Activated CD4-positive, CD25-positive, alpha-beta regulatory T cell treated with anti-CD3 and anti-CD28 coated beads, Interleukin-2, amount 50 U/mL, for 72 hours (primary cell): ENCODE data around the gene CLMP.

ENCODE experiments used
- DNase-seq: peaks from one replicate; pipeline ENCODE4 v3.0.0; 2021

Gene CLMP

DNA sequence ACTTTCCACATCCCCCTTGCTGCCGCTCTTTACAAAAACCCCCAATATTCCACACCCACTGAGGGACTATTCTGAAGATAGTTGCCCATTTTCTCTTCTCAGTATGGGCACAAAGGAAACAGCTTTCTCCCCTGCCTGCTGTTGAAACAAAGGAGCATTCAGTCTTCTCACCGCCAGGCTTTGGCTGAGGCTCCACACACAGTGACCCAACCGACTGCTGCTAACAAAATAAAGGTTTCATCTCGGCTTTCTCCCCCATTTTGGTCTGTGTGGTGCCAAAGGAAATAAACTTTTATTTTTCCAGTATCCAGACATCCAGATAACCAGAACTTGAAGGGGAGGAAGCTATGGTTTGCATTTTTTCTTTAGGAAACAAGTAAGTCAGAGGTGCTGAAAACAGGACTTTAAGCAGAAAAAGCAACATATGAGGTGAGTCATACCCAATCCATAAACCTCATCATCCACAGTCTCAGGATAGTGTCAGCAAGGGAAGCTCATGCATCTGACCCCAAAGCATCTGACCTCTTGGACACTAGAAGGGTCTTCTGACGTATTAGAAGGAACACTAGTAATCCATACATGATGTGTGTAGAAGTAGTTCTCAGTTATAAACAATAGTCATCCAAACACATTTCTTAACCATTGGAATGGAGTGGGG lies 6.4 kb downstream of the CLMP start:
- no peak for DNase-seq

DNA sequence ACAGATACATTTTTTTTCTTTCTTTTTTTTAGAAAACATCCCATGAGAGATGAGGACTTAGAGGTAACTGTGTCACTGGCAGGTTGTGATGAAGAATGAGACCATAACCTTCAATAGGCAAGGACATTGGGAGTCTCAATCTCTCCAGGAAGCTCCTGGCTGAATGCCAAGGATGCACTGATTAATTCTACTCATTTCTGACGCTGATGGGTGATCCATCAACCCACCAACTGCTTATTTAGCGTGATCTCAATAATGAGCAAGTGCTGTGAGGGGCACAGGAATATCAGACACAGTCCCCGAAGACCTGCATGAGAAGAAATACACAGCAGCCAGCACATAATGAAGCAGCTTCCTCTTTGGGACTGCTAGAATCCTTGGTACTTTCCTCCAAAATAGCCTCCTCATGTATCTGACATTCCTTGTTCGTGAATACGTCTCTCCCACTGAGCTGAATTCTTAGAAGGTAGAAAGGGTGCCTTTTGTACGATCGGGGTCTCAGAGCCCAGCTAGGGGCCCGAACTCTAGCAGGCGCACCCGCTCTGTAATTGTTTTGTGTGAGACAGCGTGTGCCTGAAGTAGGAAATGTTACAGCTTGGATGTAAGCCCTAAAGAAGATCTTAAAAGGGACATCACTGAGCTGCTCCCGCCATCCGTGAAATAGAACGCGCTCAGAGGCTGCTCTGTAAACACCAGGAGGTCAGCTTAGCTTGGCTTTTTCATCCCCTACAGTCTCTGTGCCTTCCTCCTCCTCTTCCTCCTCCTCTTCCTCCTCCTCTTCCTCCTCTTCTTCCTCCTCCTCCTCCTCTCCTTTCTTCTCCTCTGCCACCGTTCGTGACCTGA lies 7.2 kb downstream of the CLMP start:
- no peak for DNase-seq

DNA sequence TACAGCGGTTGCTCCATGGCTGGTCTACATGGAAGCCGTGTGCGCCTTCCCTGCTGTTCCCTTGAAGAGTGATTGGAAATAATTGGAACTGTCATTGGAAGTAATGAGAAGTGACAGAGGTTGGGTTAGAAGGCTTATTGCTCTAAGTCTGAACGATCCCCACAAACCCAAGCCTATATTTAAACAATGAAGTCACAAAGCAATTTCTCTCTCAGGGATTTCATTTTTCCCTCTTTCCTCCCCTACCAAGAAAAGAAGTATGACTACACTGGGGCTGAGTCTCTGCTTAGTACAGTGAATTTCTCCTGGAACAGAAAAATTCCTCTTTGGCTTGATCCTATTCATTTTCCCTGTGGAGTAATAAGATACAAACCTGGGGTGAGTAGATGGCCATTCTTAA lies 7.8 kb downstream of the CLMP start:
- DNase-seq = no peak

DNA sequence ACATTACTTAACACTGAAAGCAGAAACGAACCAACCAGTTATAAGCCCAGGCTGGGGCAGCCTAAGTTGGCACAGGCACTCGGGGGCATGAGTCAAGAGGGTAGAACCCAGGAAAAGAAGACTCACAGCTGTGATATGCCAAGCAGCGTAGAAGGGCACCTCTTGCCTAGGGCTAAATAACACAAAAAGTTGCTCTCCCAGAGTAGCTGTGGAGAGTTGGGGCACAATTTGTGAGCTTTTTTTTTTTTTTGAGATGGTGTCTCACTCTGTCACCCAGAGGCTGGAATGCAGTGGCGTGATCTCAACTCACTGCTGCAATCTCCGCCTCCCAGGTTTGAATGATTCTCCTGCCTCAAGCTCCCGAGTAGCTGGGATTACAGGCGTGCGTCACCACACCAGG lies 8.8 kb downstream of the CLMP start:
- DNase-seq = no peak

DNA sequence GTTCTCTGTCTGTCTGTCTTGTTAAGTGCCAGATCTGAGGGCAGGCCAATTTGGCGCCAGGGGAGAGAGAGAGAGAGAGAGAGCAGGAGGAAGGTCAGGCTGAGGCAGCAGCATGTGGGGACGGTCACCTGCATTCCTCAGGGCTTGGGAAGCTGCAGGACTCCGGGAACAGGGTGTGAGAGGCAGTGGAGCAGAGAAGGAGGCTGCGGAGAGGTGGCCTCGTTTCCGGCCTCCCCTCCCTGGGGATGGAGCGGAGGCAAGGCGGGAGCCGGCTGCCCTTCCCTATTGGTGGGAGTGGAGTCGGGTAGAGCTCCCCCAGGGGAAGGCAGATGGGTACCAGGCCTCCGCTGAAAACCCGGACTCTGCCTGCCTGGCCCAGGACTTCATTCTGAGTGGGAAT lies 9.7 kb downstream of the CLMP start:
- no peak for DNase-seq

DNA sequence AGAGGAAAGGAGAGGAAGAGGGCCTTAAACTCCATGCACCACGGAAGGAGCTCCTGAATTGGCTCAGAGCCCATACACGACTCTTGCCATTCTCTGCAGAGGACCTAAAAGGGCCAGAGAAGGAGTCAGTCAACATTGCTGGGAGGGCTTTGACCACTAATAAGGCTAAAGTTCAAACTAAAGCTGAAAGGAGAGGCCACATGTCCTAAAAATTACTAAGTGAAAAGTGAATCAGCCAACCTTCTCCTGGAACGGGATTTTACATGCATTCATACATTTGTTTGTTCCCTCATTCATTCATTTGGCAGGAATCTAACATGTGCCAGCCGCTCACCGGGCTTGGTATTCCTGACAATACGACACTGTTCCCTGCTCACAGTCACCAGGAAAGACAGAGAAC lies 10.5 kb downstream of the CLMP start:
- no peak for DNase-seq

DNA sequence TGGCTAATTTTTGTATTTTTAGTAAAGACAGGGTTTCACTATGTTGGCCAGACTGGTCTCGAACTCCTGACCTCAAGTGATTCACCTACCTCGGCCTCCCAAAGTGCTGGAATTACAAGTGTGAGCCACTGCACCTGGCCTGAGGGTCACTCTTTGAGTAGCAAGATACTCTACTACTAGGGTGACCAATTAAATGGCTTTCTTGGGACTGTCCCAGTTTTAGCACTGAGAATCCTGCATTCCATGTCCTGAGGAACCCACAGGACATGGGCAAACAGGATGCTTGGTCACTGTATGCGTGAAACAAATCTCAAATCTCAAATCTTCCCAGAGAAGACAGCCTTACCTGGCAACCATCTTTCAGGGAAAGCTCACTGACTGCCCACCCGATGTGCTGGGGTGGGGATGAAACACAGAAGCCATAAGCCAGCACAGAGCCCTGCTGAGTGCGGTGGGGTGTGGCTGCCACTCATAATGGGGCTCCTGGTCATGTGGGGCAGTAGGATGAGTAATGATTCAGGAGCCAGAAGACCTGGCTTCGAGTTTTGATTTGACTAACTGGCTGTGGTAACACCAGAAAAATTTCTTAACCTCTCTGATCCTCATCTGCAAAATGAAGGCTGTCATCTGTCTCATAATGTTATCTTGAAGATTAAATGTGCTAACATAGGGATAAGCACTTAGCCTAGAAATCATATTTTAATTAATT lies 11.5 kb downstream of the CLMP start:
- no peak for DNase-seq

DNA sequence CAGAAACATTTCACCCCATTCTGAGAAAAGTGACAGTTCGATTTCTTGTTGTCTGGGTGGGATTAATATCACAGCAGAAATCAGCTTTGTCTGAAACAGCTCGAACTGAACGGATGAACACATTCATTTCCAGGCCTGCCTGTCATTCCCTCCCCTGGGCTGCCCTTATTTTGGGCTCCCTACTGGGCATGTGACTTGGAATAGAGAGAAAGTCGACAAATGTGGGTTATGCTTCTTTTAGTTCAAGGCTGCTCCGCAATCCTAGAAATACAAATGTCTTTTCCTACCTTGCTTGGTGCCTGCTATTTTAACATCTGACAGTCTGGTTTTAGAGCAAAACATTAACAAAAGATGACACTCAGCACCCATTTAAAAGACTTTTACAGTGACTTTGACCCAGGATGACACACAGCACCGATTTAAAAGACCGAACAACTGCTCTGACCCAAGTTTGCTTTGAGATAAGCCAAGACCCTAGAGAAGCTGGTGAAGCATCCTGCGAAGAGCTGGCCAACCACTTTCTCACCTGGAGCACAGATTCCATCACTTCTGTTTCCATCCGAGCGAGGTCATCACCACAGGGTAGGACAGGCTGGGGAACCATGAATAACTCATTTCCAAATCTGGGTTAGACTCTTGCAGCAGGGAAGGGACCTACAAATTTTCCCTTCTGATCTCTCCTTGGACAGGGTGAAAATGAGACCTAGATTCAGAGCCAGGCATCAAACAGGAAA lies 13.1 kb downstream of the CLMP start:
- no peak for DNase-seq

DNA sequence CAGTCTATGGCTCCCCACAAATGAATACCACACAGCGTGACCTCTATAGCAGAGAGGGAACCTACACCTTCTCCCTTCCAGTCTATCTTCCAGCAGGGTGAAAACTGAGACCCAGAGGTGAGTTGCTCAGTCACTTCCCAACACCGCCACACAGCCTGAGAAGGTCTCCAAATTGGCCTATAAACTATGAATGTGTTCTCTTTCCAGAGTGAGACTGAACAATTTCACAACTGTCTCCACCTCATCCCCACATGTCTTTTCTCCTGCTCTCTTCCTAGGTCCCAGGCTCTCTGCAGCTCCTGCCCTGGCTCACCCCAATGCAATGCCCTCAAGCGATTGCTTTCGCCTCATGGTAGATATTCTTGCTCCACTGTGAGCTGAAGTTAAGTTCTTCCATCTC lies 14.0 kb downstream of the CLMP start:
- no peak for DNase-seq

DNA sequence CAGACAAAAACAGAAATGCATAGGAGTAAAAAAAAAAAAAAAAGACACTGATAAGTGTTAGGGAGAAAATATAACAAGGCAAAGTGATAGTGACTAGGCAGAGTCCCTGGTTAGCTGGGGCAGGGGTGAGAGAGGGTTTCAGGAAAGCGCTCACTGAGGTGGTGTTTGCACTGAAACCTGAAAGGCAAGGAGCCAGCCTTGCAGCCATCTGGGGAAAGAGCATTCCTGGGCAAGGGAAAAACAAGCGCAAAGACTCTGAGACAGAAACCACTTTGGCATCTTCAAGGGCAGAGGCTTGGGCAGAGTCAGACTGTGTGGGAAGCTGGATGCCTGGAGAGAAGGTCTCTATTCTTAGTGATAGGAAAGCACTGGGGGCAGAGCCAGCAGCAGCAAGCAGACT lies 14.5 kb downstream of the CLMP start:
- DNase-seq = no peak

DNA sequence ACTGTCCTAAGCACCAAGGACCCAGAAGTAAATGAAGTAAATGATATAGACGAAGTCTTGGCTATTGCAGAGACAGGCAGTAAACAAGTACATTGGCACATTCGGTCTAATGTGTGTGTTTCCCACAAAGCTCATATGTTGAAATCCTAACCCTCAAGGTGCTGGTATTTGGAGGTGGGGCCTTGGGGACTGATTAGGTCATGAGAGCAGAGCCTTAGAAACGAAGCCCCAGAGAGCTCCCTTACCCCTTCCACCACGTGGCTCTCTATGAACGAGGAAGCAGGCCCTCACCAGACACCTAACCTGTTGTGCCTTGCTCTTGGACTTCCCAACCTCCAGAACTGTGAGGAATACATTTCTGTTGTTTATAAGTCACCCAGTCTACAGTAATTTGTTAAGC lies 14.9 kb downstream of the CLMP start:
- DNase-seq = no peak

DNA sequence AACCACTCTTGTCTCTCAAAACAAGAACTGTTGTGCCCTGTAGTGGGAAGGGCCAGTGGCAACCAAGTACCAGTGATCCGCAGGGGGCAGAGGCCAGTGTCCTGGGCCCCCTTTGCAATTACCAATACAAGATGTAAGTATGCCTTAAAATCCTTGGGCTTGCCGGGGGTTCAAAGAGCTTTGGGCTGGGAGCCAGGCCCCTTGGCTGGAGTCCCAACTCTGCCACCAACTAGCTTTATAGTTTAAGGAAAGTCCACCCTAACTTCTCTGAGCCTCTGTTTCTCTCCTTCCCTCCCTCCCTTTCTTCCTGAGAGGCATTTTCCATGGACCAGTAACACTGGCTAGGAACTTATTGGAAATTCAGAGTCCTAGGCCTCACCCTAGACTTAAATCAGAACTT lies 15.5 kb downstream of the CLMP start:
- no peak for DNase-seq

DNA sequence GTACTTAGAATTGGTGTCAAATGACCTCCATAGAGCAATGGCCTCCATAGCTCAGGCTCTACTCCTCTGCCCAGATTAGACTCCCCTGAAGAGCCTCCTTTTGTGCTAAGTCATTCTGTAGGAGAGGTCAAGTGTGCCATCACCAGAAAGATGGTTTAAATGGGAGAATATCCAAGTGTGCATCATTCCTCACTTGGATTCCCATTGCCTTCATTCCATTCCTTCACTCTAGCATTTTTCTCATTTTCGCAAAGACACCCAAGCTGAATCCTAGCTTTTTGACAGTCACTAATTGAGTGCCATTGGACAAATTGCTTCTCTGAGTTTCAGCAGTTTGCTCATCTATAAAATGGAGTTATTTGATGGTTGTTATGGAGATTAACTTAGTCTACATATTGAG lies 16.9 kb downstream of the CLMP start:
- DNase-seq = no peak

DNA sequence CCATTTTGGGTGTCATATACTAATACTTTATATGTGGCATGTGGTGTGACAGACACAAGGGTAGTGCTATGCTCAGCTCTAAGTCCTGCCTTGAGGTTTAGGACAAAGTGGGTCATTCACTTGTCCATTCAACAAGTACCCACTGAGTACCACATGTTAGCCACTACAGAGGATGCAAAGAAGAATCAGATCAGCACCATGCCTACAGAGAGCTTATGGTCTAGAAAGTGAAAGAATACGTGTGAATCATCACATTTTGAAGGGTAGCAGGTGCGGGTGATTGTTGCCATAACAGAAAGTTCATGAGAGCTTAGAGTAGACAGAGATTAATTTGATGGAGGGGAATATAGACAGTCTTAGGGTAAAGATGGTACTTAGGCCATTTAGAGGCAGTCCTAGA lies 18.3 kb downstream of the CLMP start:
- no peak for DNase-seq

DNA sequence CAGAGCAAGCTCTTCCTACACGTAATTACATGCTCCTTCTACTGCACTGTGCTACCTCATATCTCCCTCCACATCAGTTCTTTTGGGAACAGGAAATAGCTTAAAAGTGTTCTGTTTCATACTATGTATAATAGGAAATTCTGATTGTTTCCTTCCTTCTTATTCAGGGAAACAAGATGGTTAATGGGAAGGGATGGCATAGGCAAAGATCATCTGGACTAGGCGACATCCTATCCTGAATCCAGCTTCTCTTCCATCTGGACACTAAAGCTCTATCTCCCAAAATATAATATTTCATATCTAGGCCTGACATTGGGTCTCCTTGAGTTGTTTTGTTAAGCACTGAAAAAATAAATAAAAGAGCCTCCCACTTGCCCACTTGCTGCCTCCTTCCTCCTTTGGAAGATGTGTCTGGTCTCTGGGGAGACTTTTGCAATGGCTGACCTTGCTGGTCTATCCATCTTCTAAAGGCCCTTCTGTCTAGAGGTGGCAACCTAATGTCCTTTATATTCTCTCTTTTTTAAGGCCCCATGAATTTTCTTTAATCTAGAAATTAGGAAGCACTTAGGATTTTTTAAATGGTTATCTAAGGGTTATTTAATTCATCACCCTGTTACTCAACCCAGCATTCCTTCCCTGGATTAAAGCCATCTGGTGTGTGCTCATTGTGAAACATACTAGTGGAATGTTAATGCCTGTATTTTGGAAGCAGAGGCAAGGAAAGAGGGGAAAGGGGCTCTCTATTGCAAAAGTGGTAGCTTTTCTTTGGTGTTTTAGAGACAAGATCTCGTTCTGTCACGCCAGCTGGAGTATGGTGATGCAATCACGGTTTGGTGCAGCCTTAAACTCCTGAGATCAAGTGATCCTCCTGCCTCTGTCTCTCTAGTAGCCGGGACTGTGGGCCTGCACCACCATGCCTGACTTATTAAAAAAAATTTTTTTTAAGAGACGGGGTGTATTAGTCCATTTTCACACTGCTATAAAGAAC lies 20.6 kb downstream of the CLMP start:
- no peak for DNase-seq

DNA sequence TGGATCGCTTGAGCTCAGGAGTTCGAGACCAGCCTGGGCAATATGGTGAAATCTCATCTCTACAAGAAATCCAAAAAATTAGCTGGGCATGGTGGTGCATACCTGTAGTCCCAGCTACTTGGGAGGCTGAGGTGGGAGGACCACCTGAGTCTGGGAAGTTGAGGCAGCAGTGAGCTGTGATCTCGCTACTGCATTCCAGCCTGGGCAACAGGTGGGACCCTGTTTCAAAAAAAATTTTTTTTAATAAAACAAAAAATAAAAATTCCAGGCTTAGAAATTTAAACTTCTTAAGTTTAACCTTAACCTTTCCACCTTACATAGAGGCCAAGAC lies 21.2 kb downstream of the CLMP start:
- no peak for DNase-seq

DNA sequence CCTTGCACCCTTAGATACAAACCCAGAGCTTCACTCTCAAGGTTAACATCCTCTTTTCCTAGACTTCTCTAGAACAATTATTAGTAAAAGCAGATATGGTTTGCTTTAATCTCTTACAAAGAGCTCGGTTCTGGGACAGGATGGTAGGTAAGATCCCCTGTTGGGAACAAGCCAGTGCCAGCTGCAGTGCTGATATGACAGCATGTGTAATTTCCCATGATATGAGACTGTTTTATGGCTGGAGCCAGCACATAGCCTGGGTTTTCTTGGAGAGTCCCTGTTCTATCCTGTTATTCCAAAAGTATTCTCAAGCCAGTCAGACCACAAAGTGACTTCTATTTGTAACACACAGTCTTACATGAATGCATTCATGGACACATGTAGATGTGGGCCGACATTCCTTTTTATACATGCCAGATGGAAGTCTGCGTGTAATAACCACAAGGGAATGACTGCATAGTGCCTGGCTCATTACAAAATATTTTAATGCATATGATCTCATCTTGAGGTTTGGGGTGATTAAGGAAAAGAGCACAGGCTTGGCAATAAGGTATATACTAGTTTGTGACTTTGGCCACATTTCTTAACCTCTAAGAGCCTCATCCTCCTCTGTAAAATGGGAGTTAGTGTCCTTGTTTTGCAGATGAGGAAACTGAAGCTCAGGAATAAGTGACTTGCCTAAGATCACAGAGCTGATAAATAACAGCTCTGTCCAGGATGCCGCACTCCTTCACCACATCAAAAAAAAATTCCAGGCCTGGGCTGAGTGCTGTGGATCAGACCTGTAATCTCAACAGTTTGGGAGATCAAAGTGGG lies 21.8 kb downstream of the CLMP start:
- no peak for DNase-seq

DNA sequence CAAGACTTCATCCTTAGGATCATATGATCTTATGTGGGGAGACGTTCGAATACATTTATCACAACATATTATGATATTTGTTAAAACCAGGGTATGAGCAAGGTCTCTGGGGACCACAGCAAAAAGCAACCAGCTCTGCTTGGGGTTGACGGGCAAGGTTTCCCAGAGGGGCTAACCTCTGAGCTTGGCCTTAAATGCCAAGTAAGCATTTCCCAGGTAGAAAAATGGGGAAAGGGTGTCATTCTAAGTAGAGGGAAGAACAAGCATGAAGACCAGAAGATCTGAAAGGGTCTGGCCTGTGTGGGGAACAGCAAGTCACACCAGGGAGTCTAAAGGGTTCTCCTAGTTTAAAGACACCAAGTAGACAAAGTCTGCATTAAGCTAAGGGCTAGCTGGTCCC lies 24.1 kb downstream of the CLMP start:
- DNase-seq = no peak

DNA sequence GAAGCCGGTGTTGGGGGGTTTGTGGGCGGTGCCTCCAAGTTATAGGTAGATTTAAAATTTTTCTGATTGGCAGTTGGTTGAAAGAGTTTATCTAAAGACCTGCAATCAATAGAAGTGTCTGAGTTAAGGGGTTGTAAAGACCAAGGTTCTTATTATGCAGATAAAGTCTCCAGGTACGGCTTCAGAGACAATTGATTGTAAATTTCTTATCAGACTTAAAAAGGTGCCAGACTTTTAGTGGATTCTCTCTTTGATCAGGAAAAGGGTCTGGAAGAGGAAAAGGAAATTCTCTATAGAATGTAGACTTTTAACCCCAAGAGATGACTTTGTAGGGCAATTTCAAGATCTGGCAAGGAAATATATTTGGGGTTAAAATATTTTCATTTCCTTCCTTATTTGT lies 25.2 kb downstream of the CLMP start:
- DNase-seq = no peak

DNA sequence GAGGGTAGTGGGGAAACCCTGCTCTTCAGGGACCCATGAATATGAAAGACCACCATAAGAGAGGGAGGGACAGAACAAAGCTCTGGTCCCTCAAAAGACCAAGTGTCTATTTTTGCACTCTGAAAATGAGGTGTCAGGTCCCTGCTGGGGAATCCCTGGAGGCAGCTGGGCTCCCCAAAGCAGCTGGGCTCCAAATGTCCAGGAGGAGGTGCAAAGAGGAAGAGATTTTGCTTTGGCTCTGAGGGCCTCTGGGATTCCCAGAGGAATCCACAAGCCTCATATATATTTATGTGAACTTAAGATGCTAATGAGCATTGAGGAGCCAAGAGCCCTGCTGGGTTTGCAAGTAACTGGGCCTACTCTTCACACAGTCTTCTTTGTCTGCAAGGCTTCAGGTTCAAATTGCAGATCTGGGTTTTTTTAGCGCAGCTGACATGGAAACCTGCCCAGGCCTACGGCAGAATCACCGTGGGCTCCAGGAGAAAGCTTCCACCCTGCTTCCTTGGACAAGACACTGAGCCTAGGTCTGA lies 26.0 kb downstream of the CLMP start:
- DNase-seq = no peak

DNA sequence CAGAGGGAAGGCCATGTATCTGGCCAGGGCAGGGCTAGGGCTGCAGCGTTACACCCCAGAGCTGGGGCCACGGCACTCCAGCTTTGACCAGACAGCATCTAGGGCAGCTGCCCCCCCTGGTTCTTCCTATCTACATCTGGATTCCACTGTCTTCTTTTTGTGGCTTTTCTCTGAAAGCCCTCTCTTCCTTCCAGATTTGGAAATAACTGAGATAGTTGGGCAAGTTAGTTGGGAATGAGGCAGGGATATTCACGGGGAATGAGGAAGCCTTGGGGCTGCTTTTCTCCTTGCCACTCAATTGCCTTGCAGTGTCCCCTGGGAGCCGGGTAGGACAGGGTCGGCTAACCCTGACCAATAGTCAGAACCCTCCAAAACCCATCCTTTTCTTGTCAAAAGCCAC lies 26.8 kb downstream of the CLMP start:
- DNase-seq = no peak
